H1 (cell line): ENCODE measurements around the gene REC8. TPM values are rescaled to one million over a fixed set of nuclear protein-coding genes. Genes with fewer than 3 reads are reported as not detected.

Source experiments
- CTCF ChIA-PET: fragments of 300-600 bp; sonication (Branson Sonifier 250); formaldehyde crosslinking; loops from one replicate; lab custom pipeline; 2021; ENCODE audit not compliant: partially characterized antibody; lab: Charles Lee
- POLR2A ChIA-PET: fragments of 300-600 bp; sonication (Branson Sonifier 250); formaldehyde crosslinking; loops from one replicate; lab custom pipeline; 2021; ENCODE audit warnings: inconsistent platforms; ENCODE audit not compliant: partially characterized antibody; lab: Charles Lee
- DNase-seq, 2 experiments: peaks; one replicate each; pipeline versions ENCODE4 v3.0.0 to v3.0.0-alpha.2; 2010 to 2022; ENCODE audit warnings: low spot score in 2 of 2, low read depth in 1 of 2, mixed read lengths in 1 of 2
- FAIRE-seq: peaks from 2 replicates; lab custom pipeline; 2011; peaks lifted over from hg19 to GRCh38; lab: Jason Lieb, UNC
- H2AFZ ChIP-seq: 2 replicates; pipeline ENCODE4 v1.8.1; 2012; ENCODE audit warnings: low read length, inconsistent platforms
- H2AK5ac ChIP-seq: 2 replicates; pipeline ENCODE4 v1.6.1; 2013; ENCODE audit warnings: low read depth, low read length
- H2BK120ac ChIP-seq: replicated peaks from 2 replicates; pipeline ENCODE3; 2013; ENCODE audit warnings: low read depth, low read length, inconsistent platforms
- H2BK12ac ChIP-seq: 2 replicates; pipeline ENCODE4 v1.6.1; 2013; ENCODE audit warnings: low read depth, low read length
- H2BK15ac ChIP-seq: 2 replicates; pipeline ENCODE4 v1.6.1; 2013; ENCODE audit warnings: low read length
- H2BK20ac ChIP-seq: 2 replicates; pipeline ENCODE4 v1.6.1; 2013; ENCODE audit warnings: low read length
- H2BK5ac ChIP-seq: 2 replicates; pipeline ENCODE4 v1.6.1; 2013; ENCODE audit warnings: low read depth, low read length
- H3K14ac ChIP-seq: 2 replicates; pipeline ENCODE4 v1.6.1; 2013; ENCODE audit warnings: inconsistent platforms; ENCODE audit not compliant: insufficient read length
- H3K18ac ChIP-seq: 2 replicates; pipeline ENCODE4 v1.6.1; 2013; ENCODE audit warnings: low read length; ENCODE audit errors: extremely low read depth
- H3K23ac ChIP-seq: 2 replicates; pipeline ENCODE4 v1.6.1; 2013; ENCODE audit warnings: inconsistent platforms; ENCODE audit not compliant: insufficient read length
- H3K23me2 ChIP-seq: 2 replicates; pipeline ENCODE4 v1.6.1; 2013; ENCODE audit warnings: low read depth, low read length
- H3K27ac ChIP-seq: 2 replicates; pipeline ENCODE4 v1.6.1; 2011; ENCODE audit warnings: low read depth, low read length, inconsistent platforms
- H3K27me3 ChIP-seq, 4 experiments: replicated peaks in 1 of 4; 1 replicate in 1 of 4; 2 replicates in 3 of 4; pipeline versions ENCODE4 v1.6.1 to v1.8.1; 2011 to 2013; ENCODE audit warnings: low read length in 3 of 4, mild to moderate bottlenecking in 3 of 4, inconsistent platforms in 2 of 4, mixed read lengths in 2 of 4, moderate library complexity in 1 of 4; ENCODE audit not compliant: control insufficient read depth in 3 of 4, insufficient read depth in 3 of 4; ENCODE audit errors: extremely low read depth in 1 of 4
- H3K36me3 ChIP-seq, 4 experiments: 2 replicates each; pipeline versions ENCODE4 v1.6.1 to v1.8.1; 2011 to 2013; ENCODE audit warnings: mild to moderate bottlenecking in 4 of 4, low read length in 3 of 4, moderate library complexity in 2 of 4, control low read depth in 1 of 4, inconsistent platforms in 1 of 4; ENCODE audit not compliant: insufficient read depth in 4 of 4, control insufficient read depth in 2 of 4
- H3K4ac ChIP-seq: replicated peaks from 2 replicates; pipeline ENCODE3; 2013; ENCODE audit warnings: low read length, low read depth, mixed read lengths, inconsistent platforms; ENCODE audit not compliant: insufficient read length
- H3K4me1 ChIP-seq, 4 experiments: replicated peaks in 1 of 4; 1 replicate in 1 of 4; 2 replicates in 3 of 4; pipeline versions ENCODE4 v1.6.1 to v1.8.1; 2011 to 2013; ENCODE audit warnings: low read length in 3 of 4, inconsistent platforms in 2 of 4, mixed read lengths in 1 of 4; ENCODE audit not compliant: insufficient read depth in 4 of 4, control insufficient read depth in 3 of 4
- H3K4me2 ChIP-seq, 2 experiments: 2 replicates each; pipeline versions ENCODE4 v1.6.1 to v1.8.1; 2011 to 2013; ENCODE audit warnings: low read depth in 2 of 2, low read length in 2 of 2, control low read depth in 1 of 2, inconsistent platforms in 1 of 2, mild to moderate bottlenecking in 1 of 2; ENCODE audit not compliant: insufficient read depth in 1 of 2
- H3K4me3 ChIP-seq, 4 experiments: fragments of 200-600, 300-600 bp in 1 of 4; sonication (generic), shearing (Covaris generic), sonication (Bioruptor Twin) in 1 of 4; 2 replicates each; pipeline versions ENCODE4 v1.5.1 to v1.8.1; 2011 to 2016; ENCODE audit warnings: low read length in 4 of 4, low read depth in 3 of 4, control low read depth in 2 of 4, inconsistent platforms in 2 of 4, mild to moderate bottlenecking in 2 of 4, mixed read lengths in 1 of 4, moderate library complexity in 1 of 4; ENCODE audit not compliant: insufficient read depth in 2 of 4; ENCODE audit errors: extremely low read depth in 1 of 4
- H3K56ac ChIP-seq: replicated peaks from 2 replicates; pipeline ENCODE3; 2013; ENCODE audit warnings: low read depth, mild to moderate bottlenecking, mixed read lengths, low read length, inconsistent platforms; ENCODE audit not compliant: insufficient read length
- H3K79me1 ChIP-seq: 2 replicates; pipeline ENCODE4 v1.6.1; 2013; ENCODE audit warnings: low read depth, low read length, control low read depth
- H3K79me2 ChIP-seq, 2 experiments: 2 replicates each; pipeline versions ENCODE4 v1.6.1 to v1.8.1; 2012 to 2013; ENCODE audit warnings: low read length in 2 of 2, mild to moderate bottlenecking in 2 of 2, inconsistent platforms in 1 of 2; ENCODE audit not compliant: insufficient read depth in 2 of 2, control insufficient read depth in 1 of 2
- H3K9ac ChIP-seq, 4 experiments: replicated peaks in 1 of 4; 1 replicate in 1 of 4; 2 replicates in 3 of 4; pipeline versions ENCODE4 v1.6.1 to v1.8.1; 2011 to 2013; ENCODE audit warnings: low read depth in 3 of 4, low read length in 3 of 4, control low read depth in 2 of 4, mild to moderate bottlenecking in 2 of 4, moderate library complexity in 2 of 4, inconsistent platforms in 1 of 4; ENCODE audit errors: extremely low read depth in 1 of 4
- H3K9me3 ChIP-seq, 2 experiments: 2 replicates each; pipeline versions ENCODE4 v1.6.1 to v1.8.1; 2012 to 2013; ENCODE audit warnings: mild to moderate bottlenecking in 2 of 2, moderate library complexity in 2 of 2, control low read depth in 1 of 2, inconsistent platforms in 1 of 2, low read depth in 1 of 2, low read length in 1 of 2, mixed read lengths in 1 of 2; ENCODE audit not compliant: insufficient read depth in 2 of 2
- H4K20me1 ChIP-seq, 2 experiments: replicated peaks in 1 of 2; 2 replicates each; pipeline versions ENCODE3 to v1.8.1; 2011 to 2013; ENCODE audit warnings: inconsistent platforms in 2 of 2, low read length in 2 of 2, mild to moderate bottlenecking in 1 of 2; ENCODE audit not compliant: insufficient read depth in 2 of 2, control insufficient read depth in 1 of 2
- H4K5ac ChIP-seq: 2 replicates; pipeline ENCODE4 v1.6.1; 2013; ENCODE audit warnings: low read length, low read depth, mixed read lengths, inconsistent platforms; ENCODE audit not compliant: insufficient read length
- H4K8ac ChIP-seq: 2 replicates; pipeline ENCODE4 v1.8.0; 2013; ENCODE audit warnings: mild to moderate bottlenecking, moderate library complexity, low read length, inconsistent platforms; ENCODE audit not compliant: insufficient read depth; ENCODE audit errors: extremely low read depth
- H4K91ac ChIP-seq: replicated peaks from 2 replicates; pipeline ENCODE3; 2013; ENCODE audit warnings: low read length, mixed read lengths, inconsistent platforms; ENCODE audit not compliant: insufficient read length
- HDAC6 ChIP-seq: IDR thresholded peaks from one replicate; pipeline ENCODE4 v1.7.1; 2012; ENCODE audit warnings: low read depth, mild to moderate bottlenecking, inconsistent platforms, low read length, moderate library complexity
- RBBP5 ChIP-seq: IDR thresholded peaks from 2 replicates; pipeline ENCODE4 v1.7.1; 2012; ENCODE audit warnings: low read depth, mild to moderate bottlenecking, inconsistent platforms, low read length, moderate library complexity, borderline replicate concordance
- SP4 ChIP-seq: IDR thresholded peaks from 2 replicates; pipeline ENCODE4 v1.6.1; 2012; ENCODE audit warnings: low read length, inconsistent platforms
- TBP ChIP-seq: IDR thresholded peaks from 2 replicates; pipeline ENCODE4 v1.6.1; 2011; ENCODE audit warnings: low read depth, low read length, improper control_type of control experiment
- TEAD4 ChIP-seq: IDR thresholded peaks from 2 replicates; pipeline ENCODE4 v1.6.1; 2012; ENCODE audit warnings: low read depth, low read length, inconsistent platforms, mixed read lengths
- WGBS, 2 experiments: shearing (Covaris generic) in 1 of 2; methylation state at CpG; one replicate each; pipeline versions ENCODE4 v1.1.6 to v1.1.7; 2013 to 2015; ENCODE audit warnings: low lambda C conversion rate in 2 of 2, mixed read lengths in 2 of 2, inconsistent platforms in 1 of 2, low coverage in 1 of 2, missing lambda C conversion rate in 1 of 2; ENCODE audit not compliant: insufficient replicate concordance in 2 of 2, insufficient coverage in 1 of 2, insufficient read length in 1 of 2; ENCODE audit errors: extremely low coverage in 1 of 2, missing lambda C conversion rate in 1 of 2; 5-methylcytosine and 5-hydroxymethylcytosine counted together
- polyA plus RNA-seq, 7 experiments: library from polyadenylated mRNA; depleted of rRNA in 3 of 7; stranded (reverse) in 5 of 7; unstranded in 2 of 7; fragments of >200 nt in 5 of 7; fragments of 200-250 nt in 2 of 7; gene quantifications; 1 replicate in 5 of 7; 2 replicates in 1 of 7; 4 replicates in 1 of 7; pipeline versions ENCODE4 v1.2.1 to v1.2.3, GENCODE V29; 2011 to 2013; ENCODE audit warnings: missing spikeins in 2 of 7, mixed read lengths in 2 of 7
- total RNA-seq: library from RNA; stranded (reverse); fragmentation: NEBNext Ultra II Directional; extraction: Animal tissue kit (Norgen Biotek cat#: 25700); gene quantifications from 2 replicates; pipeline ENCODE4 v1.2.1, GENCODE V29; 2021
- TF ChIP-seq, protein P1 (sequence below), 3 experiments: IDR thresholded peaks; 1 replicate in 2 of 3; 2 replicates in 1 of 3; pipeline versions ENCODE4 v1.5.1 to v1.6.1; 2011; ENCODE audit warnings: low read length in 3 of 3, mild to moderate bottlenecking in 3 of 3, inconsistent platforms in 2 of 3, low read depth in 1 of 3, moderate library complexity in 1 of 3; ENCODE audit not compliant: insufficient read depth in 1 of 3; ENCODE audit errors: control extremely low read depth in 1 of 3

The REC8 gene
- total and polyA plus RNA-seq, 2 of the 8 experiments (the other 6 are each of a cell fraction or from before 2014, with no cell fraction given) = 9.8 to 28.5 TPM

DNA sequence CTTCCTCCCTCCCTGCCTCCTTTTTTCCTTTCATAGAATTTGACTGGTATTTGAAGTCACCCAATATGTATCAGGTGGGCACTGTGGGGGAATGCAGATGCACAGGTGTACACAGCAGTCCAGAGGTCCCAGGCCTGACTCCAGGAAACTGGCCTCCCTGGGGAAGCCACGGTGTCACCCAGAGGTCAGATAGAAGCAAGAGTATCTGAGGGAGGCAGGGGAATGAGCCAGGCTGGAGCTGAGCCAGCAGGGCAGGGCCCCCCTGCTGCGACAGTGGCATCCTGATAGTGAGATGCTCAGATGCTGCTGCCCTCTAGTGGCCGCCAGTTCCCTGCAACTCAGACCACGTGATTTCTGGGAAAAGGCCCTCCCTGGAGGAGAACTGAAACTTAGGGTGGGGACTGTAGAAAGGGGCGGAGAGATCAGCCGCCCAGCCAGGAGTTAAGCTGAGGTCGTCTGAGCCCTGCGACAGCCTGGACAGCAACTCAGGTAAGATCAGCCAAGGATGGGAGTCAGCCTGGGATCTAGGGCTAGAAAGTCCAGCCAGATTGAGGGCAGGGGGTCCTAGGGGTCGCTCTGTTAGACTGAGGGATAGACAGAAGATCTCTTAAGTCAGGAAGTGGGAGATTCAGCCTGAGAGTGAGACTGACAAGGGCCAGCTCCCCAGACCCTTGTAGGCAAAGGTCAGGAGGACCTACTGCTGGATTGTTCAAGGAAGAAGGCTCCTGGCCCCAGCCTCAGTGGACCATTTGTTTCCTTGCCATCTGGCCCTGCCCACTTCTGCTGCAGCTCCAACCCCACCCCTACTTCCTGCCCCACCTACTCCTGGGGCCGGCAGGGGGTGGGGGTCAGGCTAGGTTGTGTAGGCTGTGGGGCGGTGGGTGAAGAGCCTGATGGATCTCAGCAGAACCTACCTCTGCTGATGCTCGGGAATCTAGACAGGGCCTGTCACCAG is 10.8 kb upstream of the REC8 start, which contains the start of gene IRF9:
TSS of gene IRF9 (plus strand) at position 416 of the 955 bp plus-strand sequence. CDS start 880 bp downstream, outside the sequence.
- Histone ChIP-seq H3K36me3 (peaks cover 16 to 41% (median 30%) of the 10 kb centered on the region in 4 experiments), H2AK5ac (no peak within 1 kb of the TSS), H3K79me2 (no peaks in the 10 kb centered on the region), H3K9ac (no peak within 1 kb of the TSS; a peak in 2 of 7 replicates), H4K20me1 (peaks cover 2 to 19% of the 10 kb centered on the region in 2 experiments), H2BK15ac (0 out of 2 replicates have a peak within 1 kb of the TSS, but pooled peaks have one; percentile 3), H3K23ac (no peak within 1 kb of the TSS), H4K91ac (no peak within 1 kb of the TSS), H2BK12ac (0 out of 2 replicates have a peak within 1 kb of the TSS, but pooled peaks have one; percentile 23), H3K79me1 (no peaks in the 10 kb centered on the region), H3K9me3 (no peaks in the 10 kb centered on the region), H3K18ac (no peak within 1 kb of the TSS; the same call in 1 of the 2 replicates), H3K27ac (peak within 1 kb of the TSS; percentile 55; the same call in 1 of the 2 replicates), H4K5ac (no peak within 1 kb of the TSS), H2BK5ac (peak within 1 kb of the TSS; percentile 42; the same call in 1 of the 2 replicates), H2AFZ (no peak within 1 kb of the TSS), H3K23me2 (0 out of 2 replicates have a peak, but pooled peaks cover 2% of the 10 kb centered on the region), H3K4me2 (peak within 1 kb of the TSS; percentile 28 to 80), H3K14ac (no peak within 1 kb of the TSS), H3K4me1 (peaks cover 0 to 10% (median 2%) of the 10 kb centered on the region in 4 experiments; a peak in 3 of 7 replicates), H3K4ac (no peak within 1 kb of the TSS), H4K8ac (0 out of 2 replicates have a peak within 1 kb of the TSS, but pooled peaks have one; percentile 3), H2BK20ac (no peak within 1 kb of the TSS), H3K4me3 (peak within 1 kb of the TSS; percentile 6 to 52 (median 20); a peak in 5 of 8 replicates), H3K56ac (no peak within 1 kb of the TSS), H2BK120ac (no peak within 1 kb of the TSS), H3K27me3 (no peaks in the 10 kb centered on the region)
- peak; percentile 94 to 100 for DNase-seq
- peak; percentile 7 for FAIRE-seq
- CTCF ChIA-PET = interaction anchor here (0.7 to 3.3 kb wide), 40 partner anchors 8 to 129 kb away, joined by 3 to 26 read pairs (median 4); partner anchors contain the start of genes DCAF11, IPO4, NRL and PSME1
- WGBS, 2 experiments = 16% methylated on average over 12 of the region's 12 CpGs; no CpG with 5 or more reads in 1 of the 2 experiments
- POLR2A ChIA-PET = interaction anchor here (0.7 to 7.6 kb wide), 29 partner anchors 9 to 158 kb away, joined by 3 to 93 read pairs (median 5); partner anchors contain the start of genes CHMP4A, DCAF11, DHRS1 and EMC9
- TF ChIP-seq SP4 (peak; percentile 67; the same call in 1 of the 2 replicates), TBP (peak; percentile 61; the same call in 1 of the 2 replicates), RBBP5 (no peak), TEAD4 (0 out of 2 replicates have a peak, but pooled peaks have one; percentile 66), HDAC6 (no peak)
- TF ChIP-seq, protein P1, sequence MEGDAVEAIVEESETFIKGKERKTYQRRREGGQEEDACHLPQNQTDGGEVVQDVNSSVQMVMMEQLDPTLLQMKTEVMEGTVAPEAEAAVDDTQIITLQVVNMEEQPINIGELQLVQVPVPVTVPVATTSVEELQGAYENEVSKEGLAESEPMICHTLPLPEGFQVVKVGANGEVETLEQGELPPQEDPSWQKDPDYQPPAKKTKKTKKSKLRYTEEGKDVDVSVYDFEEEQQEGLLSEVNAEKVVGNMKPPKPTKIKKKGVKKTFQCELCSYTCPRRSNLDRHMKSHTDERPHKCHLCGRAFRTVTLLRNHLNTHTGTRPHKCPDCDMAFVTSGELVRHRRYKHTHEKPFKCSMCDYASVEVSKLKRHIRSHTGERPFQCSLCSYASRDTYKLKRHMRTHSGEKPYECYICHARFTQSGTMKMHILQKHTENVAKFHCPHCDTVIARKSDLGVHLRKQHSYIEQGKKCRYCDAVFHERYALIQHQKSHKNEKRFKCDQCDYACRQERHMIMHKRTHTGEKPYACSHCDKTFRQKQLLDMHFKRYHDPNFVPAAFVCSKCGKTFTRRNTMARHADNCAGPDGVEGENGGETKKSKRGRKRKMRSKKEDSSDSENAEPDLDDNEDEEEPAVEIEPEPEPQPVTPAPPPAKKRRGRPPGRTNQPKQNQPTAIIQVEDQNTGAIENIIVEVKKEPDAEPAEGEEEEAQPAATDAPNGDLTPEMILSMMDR (IDR thresholded peaks at IDR 0.05; ENCODE audit: control extremely low read depth in 1 of 3, insufficient read depth in 1 of 3, low read depth in 1 of 3, low read length in 3 of 3) = peak; percentile 85 to 97 (median 95)
